NCI-H510A treated with DMSO at 0.1 percent for 48 hours (cell line): Measurements from ENCODE around the gene COQ2.

Source experiments
- DNase-seq: peaks from one replicate; lab custom pipeline; 2025; lab: John Stamatoyannopoulos, UW

Gene COQ2

GRCh38 chr4:83216959-83217683, 67.5 kb downstream of the COQ2 start:
- no peak for DNase-seq

- no peak for DNase-seq
These were observed 70.5 kb downstream of the COQ2 start for GRCh38 chr4:83214079-83214478.
